CD14-positive monocyte (primary cell): ENCODE data around the gene DBF4B. TPM values are rescaled to one million over a fixed set of nuclear protein-coding genes. Genes with fewer than 3 reads are reported as not detected.

Experiments
- DNase-seq, 3 donors: peaks; one replicate each; pipeline ENCODE4 v3.0.0-alpha.2; 2011 to 2022
- H2AFZ ChIP-seq: 2 replicates; pipeline ENCODE4 v1.6.0; 2012; ENCODE audit warnings: mild to moderate bottlenecking, low read depth, low read length, inconsistent platforms; ENCODE audit not compliant: insufficient read depth, poor library complexity, severe bottlenecking
- H3K27ac ChIP-seq, 2 donors: 1 replicate in 1 of 2; 2 replicates in 1 of 2; pipeline ENCODE4 v1.5.1; 2012 to 2013; ENCODE audit warnings: low read length in 2 of 2, control low read depth in 1 of 2, inconsistent platforms in 1 of 2, low read depth in 1 of 2, mild to moderate bottlenecking in 1 of 2
- H3K27me3 ChIP-seq, 2 donors: one replicate each; pipeline versions ENCODE4 v1.6.0 to v1.6.1; 2011 to 2013; ENCODE audit warnings: low read length in 2 of 2; ENCODE audit not compliant: control insufficient read depth in 2 of 2, insufficient read depth in 2 of 2
- H3K36me3 ChIP-seq, 2 donors: replicated peaks in 1 of 2; 1 replicate in 1 of 2; 2 replicates in 1 of 2; pipeline versions ENCODE4 v1.5.1 to v1.6.1; 2012 to 2013; ENCODE audit warnings: low read length in 2 of 2, control low read depth in 1 of 2, inconsistent platforms in 1 of 2, mild to moderate bottlenecking in 1 of 2; ENCODE audit not compliant: insufficient read depth in 2 of 2, control insufficient read depth in 1 of 2
- H3K4me1 ChIP-seq, 2 donors: 1 replicate in 1 of 2; 2 replicates in 1 of 2; pipeline versions ENCODE4 v1.5.1 to v1.6.1; 2012 to 2013; ENCODE audit warnings: low read length in 2 of 2, control low read depth in 1 of 2, inconsistent platforms in 1 of 2, mild to moderate bottlenecking in 1 of 2, moderate library complexity in 1 of 2; ENCODE audit not compliant: insufficient read depth in 2 of 2, control insufficient read depth in 1 of 2
- H3K4me2 ChIP-seq: replicated peaks from 2 replicates; pipeline ENCODE3; 2012; ENCODE audit warnings: low read length, moderate library complexity, mild to moderate bottlenecking; ENCODE audit not compliant: poor library complexity, severe bottlenecking; ENCODE audit errors: extremely low read depth
- H3K4me3 ChIP-seq, 3 experiments: fragments of 200-600 bp in 1 of 3; sonication (generic) in 1 of 3; replicated peaks in 1 of 3; 1 replicate in 2 of 3; 2 replicates in 1 of 3; pipeline ENCODE4 v1.5.1; 2011 to 2013; ENCODE audit warnings: low read length in 3 of 3, mild to moderate bottlenecking in 3 of 3, control low read depth in 2 of 3, low read depth in 2 of 3, inconsistent platforms in 1 of 3, moderate library complexity in 1 of 3
- H3K79me2 ChIP-seq: 2 replicates; pipeline ENCODE4 v1.6.0; 2012; ENCODE audit warnings: mild to moderate bottlenecking, control low read depth, inconsistent platforms, low read length, moderate library complexity; ENCODE audit not compliant: insufficient read depth
- H3K9ac ChIP-seq: 2 replicates; pipeline ENCODE4 v1.6.0; 2017; ENCODE audit warnings: low read length, mild to moderate bottlenecking; ENCODE audit not compliant: insufficient read depth, poor library complexity, severe bottlenecking
- H3K9me3 ChIP-seq, 2 donors: replicated peaks in 1 of 2; 1 replicate in 1 of 2; 2 replicates in 1 of 2; pipeline versions ENCODE4 v1.5.1 to v1.6.1; 2012 to 2013; ENCODE audit warnings: low read length in 2 of 2, control low read depth in 1 of 2; ENCODE audit not compliant: control insufficient read depth in 1 of 2, insufficient read depth in 1 of 2
- H4K20me1 ChIP-seq: 2 replicates; pipeline ENCODE4 v1.6.0; 2012; ENCODE audit warnings: mild to moderate bottlenecking, low read length, control low read depth, moderate library complexity; ENCODE audit not compliant: insufficient read depth
- H3K27ac Mint-ChIP-seq, 7 donors: one replicate each; pipeline ENCODE4 v1.8.0; 2020; ENCODE audit warnings: mild to moderate bottlenecking in 7 of 7, mixed read lengths in 7 of 7, moderate library complexity in 6 of 7, inconsistent platforms in 2 of 7
- H3K27me3 Mint-ChIP-seq, 3 donors: one replicate each; pipeline ENCODE4 v1.8.0; 2021 to 2022; ENCODE audit warnings: low read depth in 3 of 3, mild to moderate bottlenecking in 3 of 3, mixed read lengths in 3 of 3, moderate library complexity in 3 of 3, inconsistent platforms in 1 of 3
- H3K36me3 Mint-ChIP-seq, 2 donors: one replicate each; pipeline ENCODE4 v1.8.0; 2020; ENCODE audit warnings: mixed read lengths in 2 of 2, inconsistent platforms in 1 of 2, mild to moderate bottlenecking in 1 of 2
- H3K4me1 Mint-ChIP-seq: one replicate; pipeline ENCODE4 v1.8.0; 2020; ENCODE audit warnings: mild to moderate bottlenecking, mixed read lengths
- H3K4me3 Mint-ChIP-seq, 2 donors: one replicate each; pipeline ENCODE4 v1.8.0; 2020; ENCODE audit warnings: mild to moderate bottlenecking in 2 of 2, mixed read lengths in 2 of 2, moderate library complexity in 1 of 2
- H3K9me3 Mint-ChIP-seq, 7 donors: one replicate each; pipeline ENCODE4 v1.8.0; 2020 to 2022; ENCODE audit warnings: mixed read lengths in 7 of 7, mild to moderate bottlenecking in 6 of 7, moderate library complexity in 6 of 7, inconsistent platforms in 2 of 7
- WGBS: methylation state at CpG from one replicate; pipeline ENCODE4 v1.1.5; 2013; ENCODE audit warnings: missing lambda C conversion rate; ENCODE audit not compliant: insufficient coverage; 5-methylcytosine and 5-hydroxymethylcytosine counted together
- intact Hi-C, 2 donors: fragments of 100-400 bp; cut with micrococcal nuclease; formaldehyde crosslinking; loops; one replicate each; pipeline versions ENCODE4 v1.15.0 to v1.15.1; 2023
- polyA plus RNA-seq, 3 donors: library from polyadenylated mRNA; depleted of rRNA in 1 of 3; unstranded in 2 of 3; stranded (reverse) in 1 of 3; fragments of 300-500 nt in 2 of 3; fragments of >200 nt in 1 of 3; fragmentation: Illumina TruSeq in 2 of 3; gene quantifications; 1 replicate in 2 of 3; 2 replicates in 1 of 3; pipeline ENCODE4 v1.2.3, GENCODE V29; 2012 to 2021
- small RNA-seq: library from RNA; depleted of rRNA; stranded (forward); fragments of <200 nt; gene quantifications from one replicate; pipeline ENCODE3, GENCODE V24; 2012; ENCODE audit warnings: low read depth; ENCODE audit not compliant: insufficient read length
- TF ChIP-seq, protein P1 (sequence below): fragments of 200-600 bp; IDR thresholded peaks from one replicate; pipeline ENCODE4 v1.8.0; 2022; ENCODE audit warnings: antibody characterized with exemption, mild to moderate bottlenecking

Gene DBF4B
- polyA plus RNA-seq, 3 donors: 0.23 to 2.9 (median 0.34) TPM

DNA sequence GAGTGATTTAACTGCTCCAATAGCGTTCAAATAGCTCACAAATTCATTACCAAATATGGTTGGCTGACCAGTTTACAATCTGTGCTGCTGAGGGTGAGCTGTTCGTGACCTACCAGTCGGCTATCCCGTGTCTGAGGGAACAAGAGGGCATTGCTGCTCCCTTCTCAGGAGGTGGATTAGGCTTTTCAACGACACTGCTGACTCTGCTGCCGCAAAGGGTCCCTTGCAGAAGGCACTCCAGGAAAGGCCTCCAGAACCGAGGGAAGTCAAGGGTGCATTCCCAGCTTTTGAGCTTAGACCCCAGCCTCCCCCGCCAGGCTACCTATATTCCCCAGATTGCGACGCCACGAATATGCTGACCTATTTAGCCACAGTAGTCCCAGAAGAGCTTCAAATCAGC is 89.3 kb downstream of the DBF4B start:
- no peak overlapping the region for H3K4me3 Mint-ChIP-seq
- WGBS: 98% methylated on average over 10 of the region's 11 CpGs
- Histone ChIP-seq H3K27ac (no peak overlapping the region), H3K79me2 (no peaks in the 10 kb centered on the region), H2AFZ (no peak overlapping the region), H3K4me2 (no peak overlapping the region), H3K9ac (no peak overlapping the region), H3K4me3 (no peak overlapping the region), H3K4me1 (peaks cover 18 to 20% of the 10 kb centered on the region in 2 donors), H3K36me3 (no peaks in the 10 kb centered on the region), H4K20me1 (no peaks in the 10 kb centered on the region), H3K27me3 (no peaks in the 10 kb centered on the region), H3K9me3 (no peaks in the 10 kb centered on the region)
- peaks cover 23% of the 10 kb centered on the region for H3K4me1 Mint-ChIP-seq
- peaks cover 0 to 6% of the 10 kb centered on the region in 2 donors for H3K36me3 Mint-ChIP-seq
- peaks cover under 1 to 9% (median 3%) of the 10 kb centered on the region in 3 donors for H3K27me3 Mint-ChIP-seq
- TF ChIP-seq, protein P1, sequence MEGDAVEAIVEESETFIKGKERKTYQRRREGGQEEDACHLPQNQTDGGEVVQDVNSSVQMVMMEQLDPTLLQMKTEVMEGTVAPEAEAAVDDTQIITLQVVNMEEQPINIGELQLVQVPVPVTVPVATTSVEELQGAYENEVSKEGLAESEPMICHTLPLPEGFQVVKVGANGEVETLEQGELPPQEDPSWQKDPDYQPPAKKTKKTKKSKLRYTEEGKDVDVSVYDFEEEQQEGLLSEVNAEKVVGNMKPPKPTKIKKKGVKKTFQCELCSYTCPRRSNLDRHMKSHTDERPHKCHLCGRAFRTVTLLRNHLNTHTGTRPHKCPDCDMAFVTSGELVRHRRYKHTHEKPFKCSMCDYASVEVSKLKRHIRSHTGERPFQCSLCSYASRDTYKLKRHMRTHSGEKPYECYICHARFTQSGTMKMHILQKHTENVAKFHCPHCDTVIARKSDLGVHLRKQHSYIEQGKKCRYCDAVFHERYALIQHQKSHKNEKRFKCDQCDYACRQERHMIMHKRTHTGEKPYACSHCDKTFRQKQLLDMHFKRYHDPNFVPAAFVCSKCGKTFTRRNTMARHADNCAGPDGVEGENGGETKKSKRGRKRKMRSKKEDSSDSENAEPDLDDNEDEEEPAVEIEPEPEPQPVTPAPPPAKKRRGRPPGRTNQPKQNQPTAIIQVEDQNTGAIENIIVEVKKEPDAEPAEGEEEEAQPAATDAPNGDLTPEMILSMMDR: no peak
- intact Hi-C loops: no loop called here
- DNase-seq: no peak
- peak overlapping the region in 1 of 7 donors; percentile 10 for H3K27ac Mint-ChIP-seq
- H3K9me3 Mint-ChIP-seq: peaks cover 0 to 3% (median 0%) of the 10 kb centered on the region in 7 donors

DNA sequence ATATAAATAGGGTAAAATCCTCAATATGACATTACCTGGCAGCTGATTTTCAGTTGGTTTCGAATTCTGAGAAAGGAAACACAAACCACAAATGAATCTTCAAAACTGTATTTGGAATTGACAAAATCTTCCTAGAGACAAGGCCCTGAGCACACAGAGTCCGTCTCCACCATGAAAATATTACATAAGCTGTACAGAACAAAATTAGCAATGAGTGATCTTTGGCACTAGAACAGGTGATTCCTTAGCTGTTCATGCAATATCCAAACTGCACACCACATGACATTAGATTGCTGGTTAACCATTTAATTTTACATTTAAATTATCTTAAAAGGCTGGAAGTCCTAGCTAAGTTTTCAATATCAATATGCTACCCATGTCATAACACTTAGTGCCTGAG is 89.9 kb downstream of the DBF4B start:
- Histone ChIP-seq H3K27ac (no peak overlapping the region), H3K4me1 (peaks cover 18 to 20% of the 10 kb centered on the region in 2 donors), H3K79me2 (no peaks in the 10 kb centered on the region), H2AFZ (no peak overlapping the region), H3K36me3 (no peaks in the 10 kb centered on the region), H3K4me3 (no peak overlapping the region), H3K27me3 (no peaks in the 10 kb centered on the region), H4K20me1 (no peaks in the 10 kb centered on the region), H3K4me2 (no peak overlapping the region), H3K9me3 (no peaks in the 10 kb centered on the region), H3K9ac (no peak overlapping the region)
- Mint-ChIP-seq H3K36me3 (peaks cover 0 to 6% of the 10 kb centered on the region in 2 donors), H3K4me1 (peaks cover 23% of the 10 kb centered on the region), H3K27ac (no peak overlapping the region), H3K4me3 (no peak overlapping the region), H3K9me3 (peaks cover 0 to 3% (median 0%) of the 10 kb centered on the region in 7 donors), H3K27me3 (peaks cover 2 to 9% (median 3%) of the 10 kb centered on the region in 3 donors)
- intact Hi-C loops: no loop called here
- WGBS: no CpG with 5 or more reads among the region's 2 CpGs
- no peak for DNase-seq
- TF ChIP-seq, protein P1: no peak

Small RNA genes within 50 kb of the gene (small RNA-seq; reads per million reads assigned to genes)
- gene RN7SL819P: not detected

Other genes with a start within 250 kb of the DBF4B start
- 10 to 100 TPM in 2 of 3 donors, 1 to 10 TPM in 1; 8.8 to 15.9 (median 14.9) TPM for gene GPATCH8, start 205.3 kb upstream of the DBF4B start, polyA plus RNA-seq
- 1 to 10 TPM; 3.1 to 7.2 (median 6.2) TPM for gene FZD2, start 151.2 kb upstream of the DBF4B start, polyA plus RNA-seq
- under 1 TPM in 2 of 3 donors, not detected in 1; 0.09 to 0.15 TPM for gene MEIOC, start 52.2 kb upstream of the DBF4B start, polyA plus RNA-seq
- 10 to 100 TPM in 2 of 3 donors, 1 to 10 TPM in 1; 6.9 to 19.7 (median 12.8) TPM for gene CCDC43, start 18.9 kb upstream of the DBF4B start, polyA plus RNA-seq
- under 1 TPM in 1 of 3 donors, not detected in 2; 0.19 TPM for gene ADAM11, start 50.3 kb downstream of the DBF4B start, polyA plus RNA-seq
- not detected for gene GJC1, start 121.6 kb downstream of the DBF4B start, polyA plus RNA-seq
- gene HIGD1B, start 139.2 kb downstream of the DBF4B start, polyA plus RNA-seq: not detected
- 100 to 1,000 TPM in 2 of 3 donors, 10 to 100 TPM in 1; 82.9 to 144 (median 104) TPM for gene EFTUD2, start 190.8 kb downstream of the DBF4B start, polyA plus RNA-seq
- under 1 TPM; 0.03 to 0.33 (median 0.18) TPM for gene GFAP, start 206.8 kb downstream of the DBF4B start, polyA plus RNA-seq
- gene KIF18B, start 239.1 kb downstream of the DBF4B start, polyA plus RNA-seq: not detected